ENCODE data around the gene FMN2.

Gene FMN2

DNA sequence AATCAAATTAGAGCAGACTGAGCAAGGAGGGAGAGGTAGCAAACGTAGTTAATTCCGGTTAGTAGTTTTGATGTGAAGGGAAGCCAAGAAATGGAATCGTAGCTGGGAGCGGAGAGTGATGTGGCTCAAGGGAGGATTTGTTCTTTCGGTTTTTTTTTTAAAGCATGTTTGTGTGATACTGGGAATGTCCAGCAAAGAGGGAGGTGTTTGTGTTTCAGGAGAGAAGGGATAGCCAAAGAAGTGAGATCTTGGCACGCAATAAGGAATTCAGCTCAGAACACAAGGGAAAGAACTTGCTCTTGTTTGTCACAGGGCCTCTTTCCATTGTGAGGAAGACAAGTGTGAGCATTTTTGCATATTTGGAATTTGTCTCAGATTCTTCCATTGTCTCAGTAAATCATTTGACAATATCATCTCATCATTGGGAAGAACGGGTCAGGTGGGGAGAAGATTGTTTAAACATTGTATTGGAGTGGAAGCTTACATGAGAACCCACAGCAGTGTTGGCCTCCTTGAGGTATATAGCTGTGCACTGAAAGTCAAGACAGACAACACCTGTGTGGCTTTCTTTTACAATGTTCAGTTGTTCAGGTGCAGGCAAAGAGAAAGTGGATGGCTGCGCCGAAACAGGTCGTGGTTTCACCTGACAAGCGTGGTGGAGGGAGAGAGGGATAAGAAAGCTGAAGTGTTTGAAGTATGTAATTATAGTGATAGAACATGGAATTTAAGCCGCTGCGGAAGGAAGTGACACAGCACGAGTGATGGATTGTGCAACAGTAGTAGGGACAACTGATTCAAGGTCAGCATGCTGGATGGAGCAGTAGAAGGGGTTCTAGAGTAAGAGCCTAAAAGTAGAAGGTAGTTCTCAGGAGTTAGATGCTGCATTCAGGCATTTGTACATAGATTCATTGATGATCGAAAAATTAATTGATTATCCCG is 25.4 kb downstream of the FMN2 start:
- H3K27ac ChIP-seq: no peak overlapping the region
- TF ChIP-seq CTCF (conservative IDR thresholded peaks at IDR 0.05) (no peak), ZFX (IDR thresholded peaks at IDR 0.05) (no peak)

GRCh38 chr1:240117930-240118329 is 26.2 kb downstream of the FMN2 start:
- H3K27ac ChIP-seq: no peak overlapping the region
- TF ChIP-seq CTCF (conservative IDR thresholded peaks at IDR 0.05): no peak
- TF ChIP-seq ZFX (IDR thresholded peaks at IDR 0.05): no peak

- no peak for TF ChIP-seq CTCF (conservative IDR thresholded peaks at IDR 0.05)
- TF ChIP-seq ZFX (IDR thresholded peaks at IDR 0.05): no peak
- no peak overlapping the region for H3K27ac ChIP-seq
These were observed 31.2 kb downstream of the FMN2 start for GRCh38 chr1:240122639-240123613.

- TF ChIP-seq ZFX (IDR thresholded peaks at IDR 0.05) (no peak), CTCF (conservative IDR thresholded peaks at IDR 0.05) (no peak)
- no peak overlapping the region for H3K27ac ChIP-seq
These were observed 35.1 kb downstream of the FMN2 start for GRCh38 chr1:240126821-240127220.

DNA sequence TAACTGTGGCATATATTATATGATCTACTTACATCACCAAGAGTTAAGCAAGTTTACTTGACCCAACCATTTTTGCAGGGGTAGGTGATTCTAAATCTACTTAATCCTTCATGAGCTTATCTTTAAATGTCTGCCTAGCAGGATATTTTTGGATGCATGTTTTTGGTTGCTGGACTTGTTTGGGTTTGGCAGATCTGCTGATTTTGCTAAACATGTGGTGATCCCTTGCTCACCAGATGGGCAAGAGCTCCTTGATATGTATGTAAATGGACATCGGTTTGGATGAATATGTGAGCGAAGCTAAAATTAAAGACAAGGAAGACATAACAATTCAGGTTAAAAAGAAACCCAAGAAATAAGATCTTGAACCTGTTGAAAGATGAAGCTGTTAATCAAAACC is 36.7 kb downstream of the FMN2 start:
- no peak for TF ChIP-seq CTCF (conservative IDR thresholded peaks at IDR 0.05)
- no peak for TF ChIP-seq ZFX (IDR thresholded peaks at IDR 0.05)
- H3K27ac ChIP-seq: no peak overlapping the region

DNA sequence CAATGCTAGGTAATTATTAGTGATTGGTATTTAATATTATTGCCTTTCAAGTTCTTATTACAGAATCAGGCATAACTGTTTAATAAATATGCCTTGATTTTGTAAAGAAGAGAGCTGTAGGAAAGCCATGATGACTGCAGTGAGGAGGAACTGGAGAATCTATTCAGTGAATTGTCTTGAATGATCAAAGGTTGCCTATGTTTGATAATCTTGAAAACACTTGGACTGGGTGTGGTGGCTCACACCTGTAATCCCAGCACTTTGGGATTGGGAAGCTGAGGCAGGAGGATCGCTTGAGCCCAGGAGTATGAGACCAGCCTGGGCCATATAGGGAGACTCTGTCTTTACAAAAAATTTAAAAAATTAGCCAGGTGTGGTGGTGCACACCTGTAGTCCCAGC is 42.4 kb downstream of the FMN2 start:
- TF ChIP-seq ZFX (IDR thresholded peaks at IDR 0.05) (no peak), CTCF (conservative IDR thresholded peaks at IDR 0.05) (no peak)
- no peak overlapping the region for H3K27ac ChIP-seq
